A549 (cell line): ENCODE measurements around the gene ABLIM3. TPM values are rescaled to one million over a fixed set of nuclear protein-coding genes. Genes with fewer than 3 reads are reported as not detected.

Source experiments
- ATAC-seq, 2 experiments: fragments of 200-7000 bp in 1 of 2; fragments of >200 bp in 1 of 2; cut with Nextera tagmentation in 1 of 2; cut with Tn5 transposase in 1 of 2; 3 replicates each; pipeline versions ENCODE4 v1.8.0 to v1.9.1; 2018 to 2020; ENCODE audit warnings: mild to moderate bottlenecking in 1 of 2, moderate library complexity in 1 of 2
- CTCF ChIA-PET: fragments of 300-600 bp; sonication (Branson Sonifier 250); formaldehyde crosslinking; extraction: SDS; loops from one replicate; lab custom pipeline; 2021; ENCODE audit warnings: antibody characterized with exemption, inconsistent platforms; lab: Yijun Ruan, JAX
- POLR2A ChIA-PET: fragments of 350-600 bp; formaldehyde crosslinking; extraction: SDS; loops from one replicate; lab custom pipeline; 2021; ENCODE audit warnings: antibody characterized with exemption, inconsistent platforms; lab: Yijun Ruan, JAX
- DNase-seq, 2 experiments: peaks; one replicate each; pipeline versions ENCODE4 v3.0.0 to v3.0.0-alpha.2; 2011 to 2016; ENCODE audit warnings: low read depth in 1 of 2, low spot score in 1 of 2
- FAIRE-seq: peaks from 2 replicates; lab custom pipeline; 2011; peaks lifted over from hg19 to GRCh38; lab: Jason Lieb, UNC
- H3K27ac ChIP-seq, 2 experiments: fragments of >200 bp; sonication (Bioruptor Twin); formaldehyde crosslinking; 3 replicates each; pipeline ENCODE4 v1.5.1; 2016 to 2017
- H3K4me1 ChIP-seq: fragments of >200 bp; sonication (Bioruptor Twin); formaldehyde crosslinking; 3 replicates; pipeline ENCODE4 v1.6.1; 2016
- H3K4me2 ChIP-seq: fragments of >200 bp; sonication (Bioruptor Twin); formaldehyde crosslinking; 3 replicates; pipeline ENCODE4 v1.6.1; 2016
- H3K4me3 ChIP-seq: fragments of >200 bp; sonication (Bioruptor Twin); formaldehyde crosslinking; 3 replicates; pipeline ENCODE4 v1.5.1; 2016
- H3K9me3 ChIP-seq: fragments of >200 bp; sonication (Bioruptor Twin); formaldehyde crosslinking; 3 replicates; pipeline ENCODE4 v1.6.1; 2016
- BCL3 ChIP-seq: fragments of >200 bp; sonication (Bioruptor Twin); formaldehyde crosslinking; IDR thresholded peaks from 3 replicates; pipeline ENCODE4 v1.6.1; 2016
- CBX2 ChIP-seq: fragments of 200-600 bp; sonication (generic); IDR thresholded peaks from 2 replicates; pipeline ENCODE4 v1.6.1; 2016; ENCODE audit warnings: low read depth, mild to moderate bottlenecking, borderline replicate concordance
- CHD4 ChIP-seq: fragments of 200-600 bp; sonication (generic); IDR thresholded peaks from 2 replicates; pipeline ENCODE4 v1.6.1; 2016; ENCODE audit warnings: antibody characterized with exemption, mild to moderate bottlenecking, borderline replicate concordance
- ESRRA ChIP-seq: fragments of 150-350 bp; IDR thresholded peaks from 2 replicates; pipeline ENCODE4 v1.6.1; 2014; ENCODE audit warnings: mild to moderate bottlenecking, low read length, borderline replicate concordance
- FOSL2 ChIP-seq, 2 experiments: fragments of 450-650 bp in 1 of 2; fragments of >200 bp in 1 of 2; sonication (Bioruptor Twin) in 1 of 2; formaldehyde crosslinking; IDR thresholded peaks; 2 replicates each; pipeline versions ENCODE4 v1.5.0 to v1.6.1; 2016 to 2020; ENCODE audit warnings: mild to moderate bottlenecking in 1 of 2, moderate library complexity in 1 of 2
- GATA3 ChIP-seq: IDR thresholded peaks from 2 replicates; pipeline ENCODE4 v1.6.1; 2012; ENCODE audit warnings: borderline replicate concordance
- HMGXB4 ChIP-seq: fragments of 250-450 bp; sonication (Bioruptor Pico); IDR thresholded peaks from 2 replicates; pipeline ENCODE4 v1.5.0; 2021; ENCODE audit warnings: mild to moderate bottlenecking, moderate library complexity, borderline replicate concordance
- JUNB ChIP-seq: fragments of >200 bp; sonication (Bioruptor Twin); formaldehyde crosslinking; IDR thresholded peaks from 2 replicates; pipeline ENCODE4 v1.6.1; 2016
- KDM1A ChIP-seq: fragments of 200-600 bp; sonication (generic); IDR thresholded peaks from 2 replicates; pipeline ENCODE4 v1.6.1; 2016; ENCODE audit warnings: low read depth, mild to moderate bottlenecking
- MYC ChIP-seq: IDR thresholded peaks from 2 replicates; pipeline ENCODE4 v1.6.1; 2012; ENCODE audit warnings: mild to moderate bottlenecking, inconsistent platforms, low read length, improper control_type of control experiment, borderline replicate concordance
- NFE2L2 ChIP-seq: fragments of 150-350 bp; conservative IDR thresholded peaks from 2 replicates; pipeline ENCODE4 v1.6.1; 2014; ENCODE audit warnings: low read length
- NR3C1 ChIP-seq: fragments of >200 bp; sonication (Bioruptor Twin); formaldehyde crosslinking; IDR thresholded peaks from 3 replicates; pipeline ENCODE4 v1.6.1; 2017
- PHF8 ChIP-seq: fragments of 200-600 bp; sonication (generic); IDR thresholded peaks from 2 replicates; pipeline ENCODE4 v1.6.1; 2016; ENCODE audit warnings: low read depth, mild to moderate bottlenecking, antibody characterized with exemption, moderate library complexity, borderline replicate concordance
- RAD21 ChIP-seq, 2 experiments: fragments of >200 bp in 1 of 2; sonication (Bioruptor Twin) in 1 of 2; formaldehyde crosslinking in 1 of 2; IDR thresholded peaks in 1 of 2; conservative IDR thresholded peaks in 1 of 2; 2 replicates in 1 of 2; 3 replicates in 1 of 2; pipeline ENCODE4 v1.6.1; 2012 to 2018; ENCODE audit warnings: inconsistent platforms in 1 of 2
- RNF2 ChIP-seq: fragments of 200-600 bp; sonication (generic); IDR thresholded peaks from 2 replicates; pipeline ENCODE4 v1.6.1; 2016; ENCODE audit warnings: low read depth, mild to moderate bottlenecking, antibody characterized with exemption, moderate library complexity, borderline replicate concordance
- SMC3 ChIP-seq: fragments of >200 bp; sonication (Bioruptor Twin); formaldehyde crosslinking; IDR thresholded peaks from 3 replicates; pipeline ENCODE4 v1.6.1; 2018; ENCODE audit warnings: inconsistent platforms
- SREBF2 ChIP-seq: fragments of 450-650 bp; IDR thresholded peaks from 2 replicates; pipeline ENCODE4 v1.6.1; 2014; ENCODE audit warnings: mild to moderate bottlenecking, moderate library complexity
- ZFP36 ChIP-seq: fragments of 450-650 bp; IDR thresholded peaks from 2 replicates; pipeline ENCODE4 v1.6.1; 2014; ENCODE audit warnings: borderline replicate concordance; ENCODE audit not compliant: partially characterized antibody
- ZNF302 ChIP-seq: fragments of 250-450 bp; sonication (Bioruptor Pico); IDR thresholded peaks from 2 replicates; pipeline ENCODE4 v1.9.0; 2021; ENCODE audit warnings: inconsistent platforms, mild to moderate bottlenecking, moderate library complexity
- ZSCAN20 ChIP-seq: fragments of 250-450 bp; sonication (Bioruptor Pico); IDR thresholded peaks from 2 replicates; pipeline ENCODE4 v1.8.0; 2022; ENCODE audit warnings: mild to moderate bottlenecking, moderate library complexity
- WGBS: methylation state at CpG from one replicate; pipeline ENCODE4 v1.1.6; 2017; ENCODE audit errors: missing lambda C conversion rate; 5-methylcytosine and 5-hydroxymethylcytosine counted together
- polyA plus RNA-seq, 4 experiments: library from polyadenylated mRNA; depleted of rRNA in 3 of 4; stranded (reverse); fragments of >200 nt; fragmentation: RNase III in 1 of 4; extraction: RNeasy Plus Mini Kit Qiagen cat#74134 plus additional on column Dnase treatment in 1 of 4; gene quantifications; 2 replicates in 3 of 4; 3 replicates in 1 of 4; pipeline ENCODE4 v1.2.3, GENCODE V29; 2011 to 2017
- TF ChIP-seq, protein P1 (sequence below): fragments of 200-600 bp; sonication (generic); IDR thresholded peaks from 2 replicates; pipeline ENCODE4 v1.6.1; 2016; ENCODE audit warnings: antibody characterized with exemption, mild to moderate bottlenecking, moderate library complexity
- TF ChIP-seq, protein P2 (sequence below): fragments of >200 bp; sonication (Bioruptor Twin); formaldehyde crosslinking; IDR thresholded peaks from 3 replicates; pipeline ENCODE4 v1.5.1; 2016

The ABLIM3 gene
- polyA plus RNA-seq, 2 of the 4 experiments (the other 2 are of a cell fraction), result 2.7 to 3.0 TPM

GRCh38 chr5:149267241-149267973 lies 126.1 kb downstream of the ABLIM3 start:
- TF ChIP-seq GATA3, result no peak
- TF ChIP-seq CBX2, result no peak
- no peak for TF ChIP-seq ZSCAN20
- TF ChIP-seq ZFP36, result no peak
- no peak for TF ChIP-seq ESRRA
- TF ChIP-seq MYC, result no peak
- TF ChIP-seq RAD21 (conservative IDR thresholded peaks at IDR 0.05 in 1 of 2, IDR thresholded peaks at IDR 0.05 in 1 of 2), result no peak
- TF ChIP-seq KDM1A, result no peak
- TF ChIP-seq FOSL2 (IDR thresholded peaks at IDR 0.05), result no peak
- TF ChIP-seq FOSL2 (CRISPR knock-in tag; IDR thresholded peaks at IDR 0.05), result no peak
- no peak for TF ChIP-seq ZNF302
- no peak for TF ChIP-seq RNF2
- no peak for TF ChIP-seq NR3C1
- TF ChIP-seq, protein P1, sequence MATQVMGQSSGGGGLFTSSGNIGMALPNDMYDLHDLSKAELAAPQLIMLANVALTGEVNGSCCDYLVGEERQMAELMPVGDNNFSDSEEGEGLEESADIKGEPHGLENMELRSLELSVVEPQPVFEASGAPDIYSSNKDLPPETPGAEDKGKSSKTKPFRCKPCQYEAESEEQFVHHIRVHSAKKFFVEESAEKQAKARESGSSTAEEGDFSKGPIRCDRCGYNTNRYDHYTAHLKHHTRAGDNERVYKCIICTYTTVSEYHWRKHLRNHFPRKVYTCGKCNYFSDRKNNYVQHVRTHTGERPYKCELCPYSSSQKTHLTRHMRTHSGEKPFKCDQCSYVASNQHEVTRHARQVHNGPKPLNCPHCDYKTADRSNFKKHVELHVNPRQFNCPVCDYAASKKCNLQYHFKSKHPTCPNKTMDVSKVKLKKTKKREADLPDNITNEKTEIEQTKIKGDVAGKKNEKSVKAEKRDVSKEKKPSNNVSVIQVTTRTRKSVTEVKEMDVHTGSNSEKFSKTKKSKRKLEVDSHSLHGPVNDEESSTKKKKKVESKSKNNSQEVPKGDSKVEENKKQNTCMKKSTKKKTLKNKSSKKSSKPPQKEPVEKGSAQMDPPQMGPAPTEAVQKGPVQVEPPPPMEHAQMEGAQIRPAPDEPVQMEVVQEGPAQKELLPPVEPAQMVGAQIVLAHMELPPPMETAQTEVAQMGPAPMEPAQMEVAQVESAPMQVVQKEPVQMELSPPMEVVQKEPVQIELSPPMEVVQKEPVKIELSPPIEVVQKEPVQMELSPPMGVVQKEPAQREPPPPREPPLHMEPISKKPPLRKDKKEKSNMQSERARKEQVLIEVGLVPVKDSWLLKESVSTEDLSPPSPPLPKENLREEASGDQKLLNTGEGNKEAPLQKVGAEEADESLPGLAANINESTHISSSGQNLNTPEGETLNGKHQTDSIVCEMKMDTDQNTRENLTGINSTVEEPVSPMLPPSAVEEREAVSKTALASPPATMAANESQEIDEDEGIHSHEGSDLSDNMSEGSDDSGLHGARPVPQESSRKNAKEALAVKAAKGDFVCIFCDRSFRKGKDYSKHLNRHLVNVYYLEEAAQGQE, result no peak
- no peak overlapping the region for H3K4me3 ChIP-seq
- no peak overlapping the region for H3K4me2 ChIP-seq
- FAIRE-seq, result no peak
- no peak for ATAC-seq
- H3K27ac ChIP-seq, result no peak overlapping the region
- CTCF ChIA-PET, result interaction anchor here (0.9 to 6.0 kb wide), 10 partner anchors 9 to 137 kb away, joined by 3 to 36 read pairs (median 14); partner anchors contain the start of gene ABLIM3
- peaks cover 7% of the 10 kb centered on the region for H3K9me3 ChIP-seq
- no peak for DNase-seq
- peaks cover 6% of the 10 kb centered on the region; the same call in 1 of the 3 replicates for H3K4me1 ChIP-seq
- 75% methylated on average over 9 of the region's 9 CpGs for WGBS
- POLR2A ChIA-PET, result no interaction called here

DNA sequence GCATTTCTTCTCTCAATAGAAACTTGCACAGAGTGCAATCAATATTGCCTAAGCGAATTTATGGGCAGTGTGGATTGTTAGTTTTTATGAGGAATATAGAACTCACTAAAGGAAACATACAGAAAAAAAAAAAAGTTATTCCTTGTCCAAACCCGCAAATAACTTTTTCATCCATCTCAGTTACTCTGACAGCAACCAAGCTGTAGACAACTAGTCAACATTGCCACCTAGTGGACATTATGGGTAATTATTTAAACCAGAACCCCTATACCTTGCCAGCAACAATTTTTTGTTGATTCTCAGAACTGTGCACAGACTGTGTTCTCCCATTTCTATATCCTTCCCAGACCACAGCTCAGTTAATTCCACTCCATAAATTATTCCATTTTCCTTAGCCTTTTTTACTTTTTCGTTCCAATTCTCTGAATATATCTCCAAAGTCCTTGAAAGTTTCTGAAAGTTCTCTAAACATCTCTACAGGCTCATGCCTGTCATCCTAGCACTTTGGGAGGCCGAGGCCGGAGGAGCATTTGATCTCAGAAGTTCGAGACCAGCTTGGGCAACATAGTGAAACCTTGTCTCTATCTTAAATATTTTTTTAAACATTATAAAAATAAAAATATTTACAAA lies 127.8 kb downstream of the ABLIM3 start:
- 24% methylated on average over 6 of the region's 6 CpGs for WGBS
- peaks cover 9% of the 10 kb centered on the region; the same call in 1 of the 3 replicates for H3K4me1 ChIP-seq
- TF ChIP-seq, protein P2, sequence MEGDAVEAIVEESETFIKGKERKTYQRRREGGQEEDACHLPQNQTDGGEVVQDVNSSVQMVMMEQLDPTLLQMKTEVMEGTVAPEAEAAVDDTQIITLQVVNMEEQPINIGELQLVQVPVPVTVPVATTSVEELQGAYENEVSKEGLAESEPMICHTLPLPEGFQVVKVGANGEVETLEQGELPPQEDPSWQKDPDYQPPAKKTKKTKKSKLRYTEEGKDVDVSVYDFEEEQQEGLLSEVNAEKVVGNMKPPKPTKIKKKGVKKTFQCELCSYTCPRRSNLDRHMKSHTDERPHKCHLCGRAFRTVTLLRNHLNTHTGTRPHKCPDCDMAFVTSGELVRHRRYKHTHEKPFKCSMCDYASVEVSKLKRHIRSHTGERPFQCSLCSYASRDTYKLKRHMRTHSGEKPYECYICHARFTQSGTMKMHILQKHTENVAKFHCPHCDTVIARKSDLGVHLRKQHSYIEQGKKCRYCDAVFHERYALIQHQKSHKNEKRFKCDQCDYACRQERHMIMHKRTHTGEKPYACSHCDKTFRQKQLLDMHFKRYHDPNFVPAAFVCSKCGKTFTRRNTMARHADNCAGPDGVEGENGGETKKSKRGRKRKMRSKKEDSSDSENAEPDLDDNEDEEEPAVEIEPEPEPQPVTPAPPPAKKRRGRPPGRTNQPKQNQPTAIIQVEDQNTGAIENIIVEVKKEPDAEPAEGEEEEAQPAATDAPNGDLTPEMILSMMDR, result peak; percentile 82
- no peak for TF ChIP-seq JUNB
- TF ChIP-seq PHF8, result no peak
- TF ChIP-seq MYC, result no peak
- no peak for TF ChIP-seq CHD4
- TF ChIP-seq SREBF2, result no peak
- peak; percentile 71 to 75 for TF ChIP-seq RAD21 (conservative IDR thresholded peaks at IDR 0.05 in 1 of 2, IDR thresholded peaks at IDR 0.05 in 1 of 2)
- no peak for TF ChIP-seq BCL3
- no peak for TF ChIP-seq NFE2L2
- no peak for TF ChIP-seq KDM1A
- no peak for TF ChIP-seq HMGXB4
- TF ChIP-seq SMC3, result peak; percentile 33; the same call in 1 of the 3 replicates
- H3K27ac ChIP-seq, result no peak overlapping the region
- no peak overlapping the region for H3K4me3 ChIP-seq
- ChIA-PET CTCF (interaction anchor here (0.5 to 3.6 kb wide), 42 partner anchors 10 to 616 kb away, joined by 3 to 31 read pairs (median 3); partner anchors contain the start of gene ABLIM3), POLR2A (no interaction called here)
- ATAC-seq (peak in 1 of 2 experiments; percentile 22; a peak in 2 of 6 replicates), FAIRE-seq (peak; percentile 54), DNase-seq (peak; percentile 67 to 71)
- peaks cover 7% of the 10 kb centered on the region for H3K9me3 ChIP-seq
- H3K4me2 ChIP-seq, result no peak overlapping the region
